Measurements from ENCODE around the gene LYPD1. TPM values are rescaled to one million over a fixed set of nuclear protein-coding genes. Genes with fewer than 3 reads are reported as not detected.

LYPD1 gene
- total and polyA plus RNA-seq, 2 of the 4 experiments (the other 2 are of a cell fraction) = 66.1 to 87.6 TPM

DNA sequence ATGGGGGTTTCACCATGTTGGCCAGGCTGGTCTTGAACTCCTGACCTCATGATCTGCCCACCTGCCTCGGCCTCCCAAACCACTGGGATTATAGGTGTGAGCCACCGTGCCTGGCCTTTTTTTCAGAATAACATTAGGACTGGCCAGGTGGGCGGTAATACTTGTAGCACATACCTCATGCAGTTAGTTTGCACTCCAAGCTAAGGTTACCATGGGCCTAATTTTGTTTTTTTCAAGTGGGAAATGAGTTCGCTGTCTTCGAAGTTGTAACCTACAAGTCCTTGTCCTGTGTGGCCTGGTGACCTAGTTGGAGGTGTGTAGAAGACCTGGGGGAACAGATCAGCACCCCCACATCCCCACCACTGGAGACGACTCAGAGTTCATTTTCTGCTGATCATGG lies 74.8 kb downstream of the LYPD1 start:
- no peak overlapping the region for H4K91ac ChIP-seq (ENCODE audit: insufficient read depth, low read depth, low read length)
- ATAC-seq (ENCODE audit: low read depth) (no peak), DNase-seq (no peak)
- no TSS peak for BruUV-seq (replicated peaks)
- no peaks in the 10 kb centered on the region for H3K79me1 ChIP-seq (ENCODE audit: low read depth in 1 of 2, low read length in 2 of 2)
- no peak overlapping the region for H2AFZ ChIP-seq (replicated peaks; ENCODE audit: low read length, poor library complexity)
- intact Hi-C loops (cut with micrococcal nuclease) = no loop called here
- H2BK120ac ChIP-seq (ENCODE audit: low read depth, low read length) = no peak overlapping the region
- no peak overlapping the region for H3K4ac ChIP-seq (ENCODE audit: low read depth, low read length)
- H3K23ac ChIP-seq (ENCODE audit: low read depth, low read length) = no peak overlapping the region
- H4K8ac ChIP-seq (ENCODE audit: low read depth in 2 of 2, low read length in 2 of 2) = no peak overlapping the region
- in situ Hi-C loops (cut with MboI; ENCODE audit: low sequenced_read_pairs) = no loop called here
- H2AK9ac ChIP-seq (replicated peaks; ENCODE audit: low read depth, low read length, poor library complexity) = no peak overlapping the region
- H3K27ac ChIP-seq (ENCODE audit: insufficient read depth, low read length) = no peak overlapping the region
- no peak overlapping the region for H3K56ac ChIP-seq (ENCODE audit: extremely low read depth, insufficient read depth, low read length)
- no peaks in the 10 kb centered on the region for H3K4me1 ChIP-seq (ENCODE audit: control insufficient read depth, insufficient read depth, low read length)
- H3K9me3 ChIP-seq (ENCODE audit: control insufficient read depth, insufficient read depth, low read length) = peaks cover 4% of the 10 kb centered on the region; the same call in 1 of the 2 replicates
- no peak overlapping the region for H2BK15ac ChIP-seq (ENCODE audit: low read depth, low read length)
- no peak overlapping the region for H2BK5ac ChIP-seq (ENCODE audit: low read depth, low read length, poor library complexity, severe bottlenecking)
- H4K5ac ChIP-seq (ENCODE audit: low read depth, low read length) = no peak overlapping the region
- H3K36me3 ChIP-seq (ENCODE audit: control insufficient read depth, insufficient read depth, low read length) = no peaks in the 10 kb centered on the region
- WGBS, 2 experiments (ENCODE audit: extremely low coverage in 2 of 2, insufficient read length in 1 of 2) = no CpG with 5 or more reads among the region's 6 CpGs
- TF ChIP-seq, protein P1, sequence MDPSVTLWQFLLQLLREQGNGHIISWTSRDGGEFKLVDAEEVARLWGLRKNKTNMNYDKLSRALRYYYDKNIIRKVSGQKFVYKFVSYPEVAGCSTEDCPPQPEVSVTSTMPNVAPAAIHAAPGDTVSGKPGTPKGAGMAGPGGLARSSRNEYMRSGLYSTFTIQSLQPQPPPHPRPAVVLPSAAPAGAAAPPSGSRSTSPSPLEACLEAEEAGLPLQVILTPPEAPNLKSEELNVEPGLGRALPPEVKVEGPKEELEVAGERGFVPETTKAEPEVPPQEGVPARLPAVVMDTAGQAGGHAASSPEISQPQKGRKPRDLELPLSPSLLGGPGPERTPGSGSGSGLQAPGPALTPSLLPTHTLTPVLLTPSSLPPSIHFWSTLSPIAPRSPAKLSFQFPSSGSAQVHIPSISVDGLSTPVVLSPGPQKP (IDR thresholded peaks at IDR 0.05; ENCODE audit: borderline replicate concordance, low read depth, low read length) = no peak
- no peak for TF ChIP-seq MXI1 (IDR thresholded peaks at IDR 0.05; ENCODE audit: borderline replicate concordance, low read depth, low read length)
- TF ChIP-seq, protein P2, sequence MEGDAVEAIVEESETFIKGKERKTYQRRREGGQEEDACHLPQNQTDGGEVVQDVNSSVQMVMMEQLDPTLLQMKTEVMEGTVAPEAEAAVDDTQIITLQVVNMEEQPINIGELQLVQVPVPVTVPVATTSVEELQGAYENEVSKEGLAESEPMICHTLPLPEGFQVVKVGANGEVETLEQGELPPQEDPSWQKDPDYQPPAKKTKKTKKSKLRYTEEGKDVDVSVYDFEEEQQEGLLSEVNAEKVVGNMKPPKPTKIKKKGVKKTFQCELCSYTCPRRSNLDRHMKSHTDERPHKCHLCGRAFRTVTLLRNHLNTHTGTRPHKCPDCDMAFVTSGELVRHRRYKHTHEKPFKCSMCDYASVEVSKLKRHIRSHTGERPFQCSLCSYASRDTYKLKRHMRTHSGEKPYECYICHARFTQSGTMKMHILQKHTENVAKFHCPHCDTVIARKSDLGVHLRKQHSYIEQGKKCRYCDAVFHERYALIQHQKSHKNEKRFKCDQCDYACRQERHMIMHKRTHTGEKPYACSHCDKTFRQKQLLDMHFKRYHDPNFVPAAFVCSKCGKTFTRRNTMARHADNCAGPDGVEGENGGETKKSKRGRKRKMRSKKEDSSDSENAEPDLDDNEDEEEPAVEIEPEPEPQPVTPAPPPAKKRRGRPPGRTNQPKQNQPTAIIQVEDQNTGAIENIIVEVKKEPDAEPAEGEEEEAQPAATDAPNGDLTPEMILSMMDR (conservative IDR thresholded peaks at IDR 0.05; ENCODE audit: low read depth, low read length) = no peak
- no peak for TF ChIP-seq MAFK (IDR thresholded peaks at IDR 0.05; ENCODE audit: low read depth, low read length)
- TF ChIP-seq CEBPB (IDR thresholded peaks at IDR 0.05; ENCODE audit: low read depth, low read length) = no peak
- TF ChIP-seq BHLHE40 (IDR thresholded peaks at IDR 0.05; ENCODE audit: low read depth, low read length) = no peak
- TF ChIP-seq CHD1 (IDR thresholded peaks at IDR 0.05; ENCODE audit: low read depth, low read length) = no peak
- TF ChIP-seq FOS (IDR thresholded peaks at IDR 0.05; ENCODE audit: low read depth, low read length) = no peak
- TF ChIP-seq RAD21 (IDR thresholded peaks at IDR 0.05; ENCODE audit: low read length) = no peak
- no peak for TF ChIP-seq MAZ (IDR thresholded peaks at IDR 0.05; ENCODE audit: borderline replicate concordance, low read depth, low read length)
- no peak for TF ChIP-seq POLR2A (IDR thresholded peaks at IDR 0.05; ENCODE audit: low read depth, low read length)
- TF ChIP-seq NFE2L2 (IDR thresholded peaks at IDR 0.05; ENCODE audit: low read depth, low read length) = no peak
- no peak for TF ChIP-seq RFX5 (IDR thresholded peaks at IDR 0.05; ENCODE audit: low read depth, low read length)
- TF ChIP-seq, protein P3, sequence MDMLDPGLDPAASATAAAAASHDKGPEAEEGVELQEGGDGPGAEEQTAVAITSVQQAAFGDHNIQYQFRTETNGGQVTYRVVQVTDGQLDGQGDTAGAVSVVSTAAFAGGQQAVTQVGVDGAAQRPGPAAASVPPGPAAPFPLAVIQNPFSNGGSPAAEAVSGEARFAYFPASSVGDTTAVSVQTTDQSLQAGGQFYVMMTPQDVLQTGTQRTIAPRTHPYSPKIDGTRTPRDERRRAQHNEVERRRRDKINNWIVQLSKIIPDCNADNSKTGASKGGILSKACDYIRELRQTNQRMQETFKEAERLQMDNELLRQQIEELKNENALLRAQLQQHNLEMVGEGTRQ (IDR thresholded peaks at IDR 0.05; ENCODE audit: low read depth, low read length) = no peak
- TF ChIP-seq RCOR1 (IDR thresholded peaks at IDR 0.05; ENCODE audit: insufficient replicate concordance, low read length) = no peak
- no peak for TF ChIP-seq SMC3 (IDR thresholded peaks at IDR 0.05; ENCODE audit: low read depth, low read length)
- H3K18ac ChIP-seq (ENCODE audit: low read depth, low read length) = no peak overlapping the region
- H3K4me2 ChIP-seq (ENCODE audit: low read depth, low read length) = no peak overlapping the region
- no peak overlapping the region for H2BK20ac ChIP-seq (ENCODE audit: low read depth, low read length)
- no peak overlapping the region for H3K4me3 ChIP-seq (ENCODE audit: insufficient read depth, low read depth, low read length)
- no peak overlapping the region for H2AK5ac ChIP-seq (ENCODE audit: low read depth, low read length)
- H4K20me1 ChIP-seq (ENCODE audit: insufficient read depth, low read length) = no peaks in the 10 kb centered on the region; the same call in 1 of the 2 replicates
- ChIA-PET POLR2A (ENCODE audit: unreplicated experiment) (no interaction called here), CTCF (no interaction called here)
- no peak overlapping the region for H3K9ac ChIP-seq (ENCODE audit: low read depth, low read length)
- no peak overlapping the region for H3K14ac ChIP-seq (replicated peaks; ENCODE audit: low read depth, low read length)
- no peaks in the 10 kb centered on the region for H3K9me1 ChIP-seq (ENCODE audit: insufficient read depth, low read length)
- dilution Hi-C loops (cut with HindIII; ENCODE audit: low sequenced_read_pairs, unreplicated experiment) = no loop called here
- peaks cover 28% of the 10 kb centered on the region for H3K27me3 ChIP-seq (ENCODE audit: control insufficient read depth, insufficient read depth, low read length)

Measured in IMR-90 (cell line).